Endothelial cell of umbilical vein (primary cell): ENCODE results near the gene PRSS33. TPM values are rescaled to one million over a fixed set of nuclear protein-coding genes. Genes with fewer than 3 reads are reported as not detected.

Experiments
- BruUV-seq: library from RNA; stranded (reverse); fragments of 400-500 nt; replicated peaks from 2 replicates; lab custom pipeline; 2021; lab: Mats Ljungman, UMichigan
- CTCF ChIA-PET: fragments of 300-600, 350-600 bp; sonication (Branson Sonifier 250); formaldehyde crosslinking; loops from one replicate; lab custom pipeline; 2021; ENCODE audit warnings: antibody characterized with exemption, inconsistent platforms; lab: Charles Lee
- POLR2A ChIA-PET: fragments of 300-600, 350-600 bp; sonication (Branson Sonifier 250); formaldehyde crosslinking; loops from one replicate; lab custom pipeline; 2021; ENCODE audit warnings: antibody characterized with exemption, inconsistent platforms; lab: Charles Lee
- DNase-seq: peaks from one replicate; pipeline ENCODE4 v3.0.0-alpha.2; 2011; ENCODE audit warnings: low read depth, low spot score
- FAIRE-seq: peaks from 2 replicates; lab custom pipeline; 2011; peaks lifted over from hg19 to GRCh38; lab: Jason Lieb, UNC
- H2AFZ ChIP-seq: 2 replicates; pipeline ENCODE4 v1.6.0; 2012; ENCODE audit warnings: low read depth, low read length, control low read depth, inconsistent platforms
- H3K27ac ChIP-seq: 2 replicates; pipeline ENCODE4 v1.5.1; 2011; ENCODE audit warnings: low read depth, mild to moderate bottlenecking, control low read depth, low read length, moderate library complexity; ENCODE audit not compliant: insufficient read depth
- H3K27me3 ChIP-seq, 2 experiments: 2 replicates each; pipeline versions ENCODE4 v1.6.0 to v1.6.1; 2011; ENCODE audit warnings: low read length in 2 of 2, mixed read lengths in 1 of 2; ENCODE audit not compliant: control insufficient read depth in 2 of 2, insufficient read depth in 2 of 2
- H3K36me3 ChIP-seq, 2 experiments: 2 replicates in 1 of 2; 3 replicates in 1 of 2; pipeline ENCODE4 v1.5.1; 2011; ENCODE audit warnings: low read length in 2 of 2, mild to moderate bottlenecking in 1 of 2, moderate library complexity in 1 of 2; ENCODE audit not compliant: control insufficient read depth in 2 of 2, insufficient read depth in 2 of 2; ENCODE audit errors: extremely low read depth in 1 of 2
- H3K4me1 ChIP-seq: 3 replicates; pipeline ENCODE4 v1.5.1; 2011; ENCODE audit warnings: mild to moderate bottlenecking, low read length; ENCODE audit not compliant: control insufficient read depth, insufficient read depth; ENCODE audit errors: extremely low read depth
- H3K4me2 ChIP-seq: 2 replicates; pipeline ENCODE4 v1.6.1; 2011; ENCODE audit warnings: low read length, control low read depth, mixed read lengths; ENCODE audit not compliant: insufficient read depth
- H3K4me3 ChIP-seq, 3 experiments: fragments of 200-600 bp in 1 of 3; sonication (generic), shearing (Covaris generic) in 1 of 3; replicated peaks in 1 of 3; 2 replicates each; pipeline ENCODE4 v1.5.1; 2011 to 2016; ENCODE audit warnings: control low read depth in 3 of 3, low read length in 3 of 3, mild to moderate bottlenecking in 2 of 3, inconsistent platforms in 1 of 3, low read depth in 1 of 3, moderate library complexity in 1 of 3; ENCODE audit not compliant: insufficient read depth in 1 of 3
- H3K79me2 ChIP-seq: 2 replicates; pipeline ENCODE4 v1.6.0; 2012; ENCODE audit warnings: low read length, inconsistent platforms; ENCODE audit not compliant: control insufficient read depth, insufficient read depth
- H3K9ac ChIP-seq: replicated peaks from 2 replicates; pipeline ENCODE3; 2011; ENCODE audit warnings: low read length, control low read depth; ENCODE audit not compliant: insufficient read depth; ENCODE audit errors: extremely low read depth
- H3K9me1 ChIP-seq: replicated peaks from 3 replicates; pipeline ENCODE4 v1.6.0; 2011; ENCODE audit warnings: mild to moderate bottlenecking, low read length; ENCODE audit not compliant: control insufficient read depth, insufficient read depth; ENCODE audit errors: extremely low read depth
- H3K9me3 ChIP-seq: replicated peaks from 2 replicates; pipeline ENCODE4 v1.5.1; 2012; ENCODE audit warnings: low read length, inconsistent platforms; ENCODE audit not compliant: control insufficient read depth, insufficient read depth
- H4K20me1 ChIP-seq: replicated peaks from 2 replicates; pipeline ENCODE3; 2011; ENCODE audit warnings: mild to moderate bottlenecking, low read length; ENCODE audit not compliant: control insufficient read depth, insufficient read depth; ENCODE audit errors: extremely low read depth
- EZH2 ChIP-seq: IDR thresholded peaks from 2 replicates; pipeline ENCODE4 v1.6.1; 2012; ENCODE audit warnings: borderline replicate concordance, low read depth, mild to moderate bottlenecking, moderate library complexity, low read length, inconsistent platforms; ENCODE audit not compliant: severe bottlenecking
- FOS ChIP-seq: IDR thresholded peaks from 2 replicates; pipeline ENCODE4 v1.6.1; 2011; ENCODE audit warnings: mild to moderate bottlenecking, low read length, moderate library complexity, borderline replicate concordance; ENCODE audit not compliant: insufficient read depth
- GATA2 ChIP-seq: IDR thresholded peaks from 2 replicates; pipeline ENCODE4 v1.7.0; 2011; ENCODE audit warnings: low read depth, mild to moderate bottlenecking, moderate library complexity, mixed read lengths, low read length; ENCODE audit not compliant: insufficient read length, insufficient read depth
- JUN ChIP-seq: IDR thresholded peaks from 2 replicates; pipeline ENCODE4 v1.6.1; 2011; ENCODE audit warnings: borderline replicate concordance, low read depth; ENCODE audit not compliant: insufficient read length, insufficient read depth
- MYC ChIP-seq: IDR thresholded peaks from one replicate; pipeline ENCODE4 v1.6.1; 2011; ENCODE audit warnings: mild to moderate bottlenecking, low read depth, low read length
- POLR2A ChIP-seq: IDR thresholded peaks from 2 replicates; pipeline ENCODE4 v1.6.1; 2012; ENCODE audit warnings: low read depth, mild to moderate bottlenecking, control low read depth, low read length
- POLR2AphosphoS5 ChIP-seq: IDR thresholded peaks from 2 replicates; pipeline ENCODE4 v1.6.1; 2012; ENCODE audit warnings: low read depth, mild to moderate bottlenecking, control low read depth, low read length, moderate library complexity; ENCODE audit not compliant: insufficient read depth
- dilution Hi-C: fragments of 300-500 bp; cut with MboI; formaldehyde crosslinking; loops from one replicate; pipeline ENCODE4 v1.15.0; 2019; ENCODE audit warnings: low sequenced_read_pairs; ENCODE audit not compliant: extremely low pct_ligation_motif_present
- intact Hi-C: fragments of 100-400 bp; cut with micrococcal nuclease; formaldehyde crosslinking; loops from one replicate; pipeline ENCODE4 v1.10.0; 2022
- polyA plus RNA-seq, 4 experiments: library from polyadenylated mRNA; depleted of rRNA in 3 of 4; stranded (reverse) in 3 of 4; unstranded in 1 of 4; fragments of >200 nt; gene quantifications; 2 replicates each; pipeline versions ENCODE4 v1.2.1 to v1.2.3, GENCODE V29; 2011 to 2012; ENCODE audit warnings: missing spikeins in 1 of 4
- total RNA-seq: library from RNA; stranded (reverse); gene quantifications from 2 replicates; pipeline ENCODE4 v1.2.3, GENCODE V29; 2021
- TF ChIP-seq, protein P1 (sequence below), 2 donors: IDR thresholded peaks; 1 replicate in 1 of 2; 2 replicates in 1 of 2; pipeline ENCODE4 v1.5.1; 2011; ENCODE audit warnings: low read length in 2 of 2, mild to moderate bottlenecking in 2 of 2, moderate library complexity in 2 of 2, control low read depth in 1 of 2, inconsistent platforms in 1 of 2, low read depth in 1 of 2; ENCODE audit not compliant: insufficient read depth in 1 of 2; ENCODE audit errors: extremely low read depth in 1 of 2
- TF ChIP-seq, protein P2 (sequence below): IDR thresholded peaks from 2 replicates; pipeline ENCODE4 v1.6.1; 2011; ENCODE audit not compliant: insufficient read depth, insufficient read length

Gene PRSS33
- total and polyA plus RNA-seq, 2 donors (not counting 3 experiments of a cell fraction or from before 2014, with no cell fraction given), result not detected

DNA sequence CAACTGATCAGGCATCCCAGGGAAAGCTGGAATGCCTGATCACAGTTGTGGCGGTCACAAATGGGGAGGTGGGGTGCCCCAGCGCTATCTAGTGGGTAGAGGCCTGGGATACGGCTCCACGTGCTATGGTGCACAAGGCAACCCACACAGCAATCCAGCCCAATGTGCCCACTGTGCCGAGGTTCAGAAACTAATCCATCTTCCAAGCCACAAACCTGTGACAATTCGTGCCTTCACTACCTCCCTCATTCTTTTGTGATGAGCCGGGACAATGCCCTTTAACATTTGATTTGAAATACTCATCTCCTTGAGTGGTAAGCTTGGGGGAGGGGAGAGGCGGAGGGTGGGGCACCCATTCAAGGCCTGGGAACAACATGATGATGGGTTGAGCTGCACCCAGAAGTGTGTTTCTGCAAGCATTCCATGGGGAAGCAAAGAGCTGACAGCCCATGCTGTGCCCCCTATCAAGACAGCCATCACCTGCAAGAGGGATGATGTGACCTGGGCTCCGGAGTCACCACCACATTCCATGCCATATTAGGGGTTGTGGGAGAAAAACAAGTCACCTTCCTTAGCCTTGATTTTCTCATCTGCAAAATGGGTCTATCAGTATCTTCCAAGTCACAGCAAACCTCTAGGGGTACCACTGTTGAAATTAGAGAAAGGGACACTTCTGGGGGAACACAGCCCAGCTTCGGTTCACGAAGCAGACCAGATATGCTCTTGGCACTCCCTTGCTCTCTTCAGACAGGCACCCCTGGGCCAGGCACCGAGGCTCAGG lies 14.0 kb downstream of the PRSS33 start:
- no peak overlapping the region for H2AFZ ChIP-seq
- H3K4me3 ChIP-seq, result no peak overlapping the region
- DNase-seq, result no peak
- no peak overlapping the region for H3K4me2 ChIP-seq
- no peak for FAIRE-seq
- CTCF ChIA-PET, result interaction anchor here (0.6 to 1.1 kb wide), 3 partner anchors 21 to 95 kb away, joined by 3 to 4 read pairs (median 4); partner anchors contain the start of gene SRRM2
- no peaks in the 10 kb centered on the region for H3K9me3 ChIP-seq
- no peaks in the 10 kb centered on the region for H3K9me1 ChIP-seq
- no peaks in the 10 kb centered on the region for H4K20me1 ChIP-seq
- no peaks in the 10 kb centered on the region for H3K27me3 ChIP-seq
- peaks cover 15 to 40% of the 10 kb centered on the region in 2 experiments for H3K36me3 ChIP-seq
- BruUV-seq, result no TSS peak
- H3K4me1 ChIP-seq, result peaks cover 8% of the 10 kb centered on the region
- intact Hi-C loops (loop anchor here (10.0 kb wide), 1 partner anchor 61 kb away; the partner anchor contains the start of gene ZG16B), dilution Hi-C loops (no loop called here)
- TF ChIP-seq POLR2AphosphoS5, result no peak
- no peak for TF ChIP-seq POLR2A
- TF ChIP-seq, protein P1, sequence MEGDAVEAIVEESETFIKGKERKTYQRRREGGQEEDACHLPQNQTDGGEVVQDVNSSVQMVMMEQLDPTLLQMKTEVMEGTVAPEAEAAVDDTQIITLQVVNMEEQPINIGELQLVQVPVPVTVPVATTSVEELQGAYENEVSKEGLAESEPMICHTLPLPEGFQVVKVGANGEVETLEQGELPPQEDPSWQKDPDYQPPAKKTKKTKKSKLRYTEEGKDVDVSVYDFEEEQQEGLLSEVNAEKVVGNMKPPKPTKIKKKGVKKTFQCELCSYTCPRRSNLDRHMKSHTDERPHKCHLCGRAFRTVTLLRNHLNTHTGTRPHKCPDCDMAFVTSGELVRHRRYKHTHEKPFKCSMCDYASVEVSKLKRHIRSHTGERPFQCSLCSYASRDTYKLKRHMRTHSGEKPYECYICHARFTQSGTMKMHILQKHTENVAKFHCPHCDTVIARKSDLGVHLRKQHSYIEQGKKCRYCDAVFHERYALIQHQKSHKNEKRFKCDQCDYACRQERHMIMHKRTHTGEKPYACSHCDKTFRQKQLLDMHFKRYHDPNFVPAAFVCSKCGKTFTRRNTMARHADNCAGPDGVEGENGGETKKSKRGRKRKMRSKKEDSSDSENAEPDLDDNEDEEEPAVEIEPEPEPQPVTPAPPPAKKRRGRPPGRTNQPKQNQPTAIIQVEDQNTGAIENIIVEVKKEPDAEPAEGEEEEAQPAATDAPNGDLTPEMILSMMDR (IDR thresholded peaks at IDR 0.05; ENCODE audit: extremely low read depth in 1 of 2, insufficient read depth in 1 of 2, low read depth in 1 of 2, low read length in 2 of 2), result no peak
- TF ChIP-seq, protein P2, sequence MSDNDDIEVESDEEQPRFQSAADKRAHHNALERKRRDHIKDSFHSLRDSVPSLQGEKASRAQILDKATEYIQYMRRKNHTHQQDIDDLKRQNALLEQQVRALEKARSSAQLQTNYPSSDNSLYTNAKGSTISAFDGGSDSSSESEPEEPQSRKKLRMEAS, result no peak
- no peak for TF ChIP-seq GATA2
- TF ChIP-seq EZH2, result no peak
- TF ChIP-seq MYC, result no peak
- TF ChIP-seq FOS, result no peak
- no peak for TF ChIP-seq JUN
- POLR2A ChIA-PET, result no interaction called here
- H3K9ac ChIP-seq, result no peak overlapping the region
- peaks cover 18% of the 10 kb centered on the region for H3K79me2 ChIP-seq
- no peak overlapping the region for H3K27ac ChIP-seq
